GM21528 (cell line): ENCODE measurements around the gene CXCL17.
"Not testable (repeated sequence)": the region's sequence is repeated elsewhere in the genome, so short reads cannot be mapped to it uniquely, and the experiment has no call there.

Experiments used
- ATAC-seq: cut with Tn5 transposase; IDR thresholded peaks from one replicate; pipeline ENCODE4 v1.9.1; 2021; ENCODE audit warnings: mild to moderate bottlenecking, moderate library complexity; ENCODE audit not compliant: unreplicated experiment, low FRiP score

The CXCL17 gene

DNA sequence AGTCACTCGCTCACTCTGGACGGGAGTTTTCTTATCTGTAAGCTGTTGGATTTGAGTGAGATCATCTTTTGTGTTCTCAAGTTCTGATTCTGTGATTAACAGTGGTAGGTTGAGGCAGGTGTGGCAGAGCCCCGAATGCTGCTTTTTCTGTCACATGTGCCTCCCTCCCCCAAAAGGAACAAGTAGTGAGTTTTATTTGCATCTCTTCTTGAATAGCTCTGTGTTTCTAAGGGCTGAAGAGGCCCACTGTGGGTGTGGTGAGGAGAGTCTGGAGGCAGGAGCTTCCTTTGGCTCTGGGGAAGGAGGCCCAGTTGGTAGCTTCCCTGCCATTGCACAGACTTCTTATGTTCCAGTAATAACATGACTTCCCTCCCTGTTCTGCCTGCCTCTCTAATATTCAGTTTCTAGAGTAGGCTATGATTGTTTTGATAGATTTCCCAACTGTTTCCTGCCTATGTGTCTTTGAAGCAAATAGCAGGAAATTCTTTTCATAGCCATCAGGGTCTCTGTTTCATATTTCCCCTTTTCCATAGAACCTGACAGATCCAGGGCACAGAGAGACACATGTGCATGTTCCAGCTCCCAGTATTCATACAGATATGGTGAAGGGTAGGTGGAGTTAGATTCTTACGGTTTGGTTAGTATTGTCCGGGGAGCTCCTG lies 23.9 kb upstream of the CXCL17 start:
- no peak for ATAC-seq

DNA sequence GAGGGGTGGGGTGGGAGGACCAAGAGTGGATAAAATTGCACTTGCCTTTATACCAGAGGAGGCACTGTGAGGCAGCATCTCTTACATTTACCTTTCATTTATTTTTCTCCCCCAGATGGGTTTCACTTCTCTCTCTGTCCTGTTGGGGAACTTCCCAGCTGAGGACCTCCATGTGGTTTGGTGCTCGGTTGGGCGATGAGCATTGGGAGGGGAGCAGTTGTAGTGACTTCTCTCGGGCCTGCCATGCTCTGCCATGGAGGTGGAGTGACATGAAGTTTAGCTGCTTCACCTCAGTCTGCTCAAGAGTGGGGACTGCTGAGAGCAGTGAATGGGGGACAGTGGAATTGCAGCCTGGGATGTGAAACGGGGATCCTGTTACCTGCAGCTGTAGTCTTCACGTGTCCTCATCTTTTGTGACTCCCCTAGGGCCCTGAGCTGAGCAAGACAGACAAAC lies 23.1 kb upstream of the CXCL17 start:
- ATAC-seq = peak; percentile 53

DNA sequence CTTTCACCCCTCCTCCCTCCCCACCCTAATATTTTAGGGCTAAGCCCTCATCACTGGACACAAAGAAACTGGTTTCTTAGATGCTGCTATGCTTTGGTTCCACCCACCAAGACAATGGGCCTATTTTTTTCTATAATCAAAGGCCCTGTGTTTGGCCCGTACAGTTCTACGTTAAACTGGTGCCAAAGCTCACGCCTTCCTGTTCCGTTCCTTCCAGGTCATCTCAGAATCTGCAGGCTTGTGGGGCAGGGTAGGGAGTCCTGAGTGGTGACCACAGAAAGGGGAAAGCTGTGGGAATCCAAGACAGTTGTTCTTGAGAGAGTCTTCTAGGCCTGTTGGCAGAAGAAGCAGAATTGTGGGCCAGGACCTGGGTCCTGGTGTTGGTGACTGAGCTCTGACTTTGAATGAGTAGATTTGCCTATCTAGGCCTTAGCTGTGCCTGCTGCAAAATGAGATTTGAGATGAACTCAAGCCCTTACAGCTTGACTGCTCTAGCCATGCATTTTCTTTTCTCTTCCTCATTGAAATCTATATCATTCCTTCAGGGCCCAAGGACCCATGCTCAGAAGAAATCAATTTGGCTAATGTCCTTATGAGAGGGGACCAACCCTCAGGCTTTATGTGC lies 19.1 kb upstream of the CXCL17 start:
- no peak for ATAC-seq

DNA sequence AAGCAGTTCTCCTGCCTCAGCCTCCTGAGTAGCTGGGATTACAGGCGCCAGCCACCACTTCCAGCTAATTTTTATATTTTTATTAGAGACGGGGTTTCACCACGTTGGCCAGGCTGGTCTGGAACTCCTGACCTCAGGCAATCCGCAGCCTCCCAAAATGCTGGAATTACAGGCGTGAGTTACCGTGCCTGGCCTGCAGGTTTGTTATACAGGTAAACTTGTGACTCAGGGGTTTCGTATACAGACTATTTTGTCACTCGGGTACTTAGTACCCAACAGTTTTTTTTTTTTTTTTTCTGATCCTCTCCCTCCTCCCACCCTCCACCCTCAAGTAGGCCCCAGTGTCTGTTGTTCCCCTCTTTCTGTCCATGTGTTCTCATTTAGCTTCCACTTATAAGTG lies 18.5 kb upstream of the CXCL17 start:
- ATAC-seq = not testable (repeated sequence)

DNA sequence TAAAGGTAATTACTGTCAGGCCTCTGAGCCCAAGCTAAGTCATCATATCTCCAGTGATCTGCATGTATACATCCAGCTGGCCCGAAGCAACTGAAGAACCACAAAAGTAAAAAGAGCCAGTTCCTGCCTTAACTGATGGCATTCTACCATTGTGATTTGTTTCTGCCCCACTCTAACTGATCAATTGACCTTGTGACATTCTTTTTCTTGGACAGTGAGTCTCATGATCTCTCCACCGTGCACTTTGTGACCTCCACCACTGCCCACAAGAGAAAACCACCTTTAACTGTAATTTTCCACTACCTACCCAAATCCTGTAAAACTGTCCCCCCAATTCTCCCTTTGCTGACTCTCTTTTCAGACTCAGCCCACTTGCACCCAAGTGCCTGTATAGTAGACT lies 17.2 kb upstream of the CXCL17 start:
- ATAC-seq = no peak

DNA sequence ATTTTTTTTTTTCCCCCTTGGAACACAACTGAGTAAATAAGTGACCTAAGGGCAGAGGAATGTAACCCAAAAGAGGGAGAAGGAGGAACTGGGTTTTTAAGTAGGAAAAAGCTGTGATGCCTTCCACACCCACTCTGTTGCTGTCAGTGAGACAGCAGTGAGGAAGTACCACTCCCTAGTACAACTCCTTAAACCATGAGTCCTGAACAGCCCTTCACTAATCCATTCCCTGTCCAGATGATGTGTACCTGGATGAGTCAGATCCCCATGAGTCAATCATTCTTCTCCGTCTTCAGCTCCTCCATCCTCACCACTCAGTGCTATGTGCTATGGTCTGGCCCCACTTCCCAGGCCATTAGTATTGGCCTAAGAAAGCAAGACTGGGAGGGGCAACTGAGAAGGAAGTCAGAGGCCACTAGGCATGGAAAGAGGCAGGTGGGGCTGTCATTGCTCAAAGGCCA lies 12.9 kb upstream of the CXCL17 start:
- no peak for ATAC-seq

- ATAC-seq = no peak
Measured at GRCh38 chr19:42455086-42455485, 12.3 kb upstream of the CXCL17 start.

- ATAC-seq = no peak
Measured at GRCh38 chr19:42452590-42452989, 9.8 kb upstream of the CXCL17 start.

DNA sequence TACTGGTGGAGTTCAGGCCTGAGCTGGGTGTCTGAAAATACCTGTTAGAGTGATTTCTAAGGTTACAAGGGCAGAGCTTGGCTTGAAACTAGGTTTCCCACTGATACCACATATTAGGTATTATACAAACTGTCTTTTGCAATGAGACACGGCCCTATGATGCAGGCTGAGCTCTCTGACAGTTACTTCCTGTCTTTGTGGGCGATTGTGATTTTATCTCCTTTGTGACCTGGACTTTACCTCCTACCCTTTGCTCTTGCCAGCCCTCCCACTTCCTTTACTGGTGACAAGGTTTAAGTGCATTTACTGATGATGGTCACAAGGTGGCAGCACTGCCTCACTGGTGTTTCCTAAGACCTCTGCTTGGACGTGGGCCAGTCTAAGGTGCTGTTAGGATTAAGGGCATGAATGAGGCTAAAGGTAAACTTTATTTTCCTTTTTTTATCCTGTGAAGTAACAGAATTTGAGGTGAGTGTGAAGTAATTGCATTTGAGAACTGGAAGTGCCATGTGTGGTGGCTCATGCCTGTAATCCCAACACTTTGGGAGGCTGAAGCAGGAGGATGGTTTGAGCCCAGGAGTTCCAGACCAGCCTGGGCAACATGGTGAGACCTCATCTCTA lies 7.7 kb upstream of the CXCL17 start:
- ATAC-seq = peak; percentile 76

- not testable (repeated sequence) for ATAC-seq
Measured at GRCh38 chr19:42448306-42448705, 5.6 kb upstream of the CXCL17 start.

- no peak for ATAC-seq
Measured at GRCh38 chr19:42445948-42446347, 3.2 kb upstream of the CXCL17 start.

DNA sequence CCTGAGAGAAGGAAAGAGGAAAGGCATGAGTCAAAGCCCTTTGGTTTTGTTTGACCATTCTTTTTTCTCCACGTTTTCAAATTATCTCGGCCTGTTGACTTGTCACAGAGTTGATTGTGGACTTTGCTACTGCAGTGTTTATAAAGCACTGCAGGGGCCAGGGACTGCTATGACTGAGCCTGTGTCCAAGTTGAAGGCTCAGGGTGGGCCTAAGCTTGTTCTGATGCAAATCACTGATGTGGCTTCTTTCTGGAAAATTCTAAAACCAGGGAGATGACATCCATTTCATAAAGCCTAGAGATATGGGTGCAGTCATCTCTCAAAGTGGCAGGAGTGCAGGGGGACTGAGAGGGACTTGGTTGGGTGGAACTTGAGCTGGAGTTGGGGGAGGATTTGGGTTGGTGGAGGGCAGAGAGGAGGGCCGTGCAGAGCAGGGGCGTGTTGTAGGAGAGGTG lies 1.2 kb upstream of the CXCL17 start:
- no peak for ATAC-seq

GRCh38 chr19:42441049-42441445 lies 1.7 kb downstream of the CXCL17 start:
- no peak for ATAC-seq

- no peak for ATAC-seq
Measured at GRCh38 chr19:42440357-42441048, 2.2 kb downstream of the CXCL17 start.

GRCh38 chr19:42436006-42436405 lies 6.7 kb downstream of the CXCL17 start:
- ATAC-seq = no peak

DNA sequence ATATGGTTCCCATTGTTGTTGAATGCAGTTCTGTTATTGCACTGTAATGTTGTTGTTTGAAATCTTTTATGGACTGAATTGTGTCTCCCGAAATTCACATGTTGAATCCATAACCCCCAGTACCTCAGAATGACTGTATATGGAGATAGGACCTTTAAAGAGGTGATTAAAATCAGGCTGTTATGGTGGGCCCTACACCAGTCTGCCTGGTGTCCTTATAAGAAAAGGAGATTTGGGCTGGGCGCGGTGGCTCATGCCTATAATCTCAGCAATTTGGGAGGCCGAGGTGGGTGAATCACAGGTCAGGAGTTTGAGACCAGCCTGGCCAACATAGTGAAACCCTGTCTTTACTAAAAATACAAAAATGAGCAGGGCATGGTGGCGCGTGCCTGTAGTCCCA lies 7.4 kb downstream of the CXCL17 start:
- no peak for ATAC-seq

DNA sequence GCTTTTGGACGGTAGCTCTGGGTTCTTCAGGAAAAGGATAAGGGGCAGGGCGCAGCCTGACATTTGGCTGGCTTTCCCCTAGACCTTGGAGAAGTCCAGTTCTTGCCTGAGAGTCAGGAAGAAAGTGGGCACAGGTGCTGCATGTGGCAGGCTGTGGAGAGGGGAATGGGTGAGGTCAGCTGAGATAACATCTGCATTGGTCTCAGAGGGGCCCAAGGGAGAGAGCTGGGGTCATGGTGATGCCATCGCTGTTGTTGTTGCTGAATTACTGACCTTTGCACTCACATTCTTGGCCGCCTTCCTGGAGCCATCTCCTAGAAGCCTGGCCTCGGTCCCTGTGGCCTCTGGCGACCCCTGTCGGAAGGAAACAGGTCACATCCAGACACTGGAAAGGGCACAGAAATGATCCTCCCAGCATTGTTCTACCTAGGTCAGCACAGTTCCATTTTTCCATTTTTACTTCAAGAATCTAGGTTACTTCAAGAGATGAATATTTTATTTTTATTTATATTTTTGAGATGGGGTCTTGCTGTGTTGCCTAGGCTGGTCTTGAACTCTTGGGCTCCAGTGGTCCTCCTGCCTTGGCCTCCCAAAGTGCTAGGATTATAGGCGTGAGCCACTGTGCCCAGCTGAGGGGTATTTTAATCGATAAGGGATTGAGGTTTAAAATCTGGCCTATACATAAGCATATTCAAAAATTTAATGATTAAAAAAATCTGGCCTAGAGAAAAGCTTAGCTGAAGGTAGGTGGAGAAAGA lies 9.1 kb downstream of the CXCL17 start:
- ATAC-seq = no peak

DNA sequence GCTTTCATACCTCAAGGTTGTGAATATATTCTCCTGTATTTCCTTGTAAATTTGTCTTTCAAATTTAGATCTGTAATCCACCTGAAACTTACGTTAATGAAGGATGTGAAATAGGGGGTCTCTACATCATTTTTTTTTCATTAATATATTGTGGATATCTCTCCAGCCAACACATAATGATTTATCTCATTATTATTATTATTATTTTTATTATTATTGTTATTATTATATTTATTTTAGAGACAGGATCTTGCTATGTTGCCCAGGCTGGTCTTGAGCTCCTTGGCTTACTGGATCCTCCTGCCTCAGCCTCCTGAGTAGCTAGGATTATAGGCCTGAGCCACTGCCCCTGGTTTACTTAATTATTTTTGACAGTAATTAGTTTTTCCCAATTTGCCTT lies 11.3 kb downstream of the CXCL17 start:
- no peak for ATAC-seq

GRCh38 chr19:42428676-42429075 lies 14.1 kb downstream of the CXCL17 start:
- ATAC-seq = no peak

DNA sequence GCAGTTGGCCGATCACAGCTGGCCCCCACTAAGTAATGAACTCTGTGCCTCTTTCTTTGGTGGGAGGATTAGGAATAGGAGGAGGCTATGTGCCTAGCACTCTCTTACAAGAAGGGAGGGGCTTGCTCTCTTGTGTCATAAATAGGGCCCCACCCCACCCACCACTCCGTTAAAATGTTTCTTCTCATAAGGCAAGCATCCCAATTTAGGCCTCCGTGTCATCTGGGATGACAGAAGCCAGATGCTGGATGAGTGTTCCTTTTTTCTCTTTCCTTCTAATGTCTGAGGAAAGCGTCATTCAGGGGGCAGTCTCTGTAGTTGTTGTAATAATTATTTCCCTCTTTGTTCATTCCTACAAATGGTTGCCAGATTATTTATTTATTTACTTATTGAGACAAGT lies 15.4 kb downstream of the CXCL17 start, which contains the start of gene LIPE:
LIPE (minus strand) TSS at position 76 of the 400 bp plus-strand sequence. CDS start 239 bp downstream, outside the sequence.
- ATAC-seq = no peak
